Measurements from ENCODE around the gene UCK2.

UCK2 gene

GRCh38 chr1:165807613-165808012 lies 19.8 kb upstream of the UCK2 start:
- no peak overlapping the region for H3K4me3 ChIP-seq (ENCODE audit: low read depth, low read length)
- TF ChIP-seq, protein P1, sequence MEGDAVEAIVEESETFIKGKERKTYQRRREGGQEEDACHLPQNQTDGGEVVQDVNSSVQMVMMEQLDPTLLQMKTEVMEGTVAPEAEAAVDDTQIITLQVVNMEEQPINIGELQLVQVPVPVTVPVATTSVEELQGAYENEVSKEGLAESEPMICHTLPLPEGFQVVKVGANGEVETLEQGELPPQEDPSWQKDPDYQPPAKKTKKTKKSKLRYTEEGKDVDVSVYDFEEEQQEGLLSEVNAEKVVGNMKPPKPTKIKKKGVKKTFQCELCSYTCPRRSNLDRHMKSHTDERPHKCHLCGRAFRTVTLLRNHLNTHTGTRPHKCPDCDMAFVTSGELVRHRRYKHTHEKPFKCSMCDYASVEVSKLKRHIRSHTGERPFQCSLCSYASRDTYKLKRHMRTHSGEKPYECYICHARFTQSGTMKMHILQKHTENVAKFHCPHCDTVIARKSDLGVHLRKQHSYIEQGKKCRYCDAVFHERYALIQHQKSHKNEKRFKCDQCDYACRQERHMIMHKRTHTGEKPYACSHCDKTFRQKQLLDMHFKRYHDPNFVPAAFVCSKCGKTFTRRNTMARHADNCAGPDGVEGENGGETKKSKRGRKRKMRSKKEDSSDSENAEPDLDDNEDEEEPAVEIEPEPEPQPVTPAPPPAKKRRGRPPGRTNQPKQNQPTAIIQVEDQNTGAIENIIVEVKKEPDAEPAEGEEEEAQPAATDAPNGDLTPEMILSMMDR (IDR thresholded peaks at IDR 0.05; ENCODE audit: insufficient read depth, low read depth, low read length, missing control alignments): no peak
- DNase-seq (ENCODE audit: low read depth): no peak

- H3K4me3 ChIP-seq (ENCODE audit: low read depth, low read length): no peak overlapping the region
- TF ChIP-seq, protein P1 (IDR thresholded peaks at IDR 0.05; ENCODE audit: insufficient read depth, low read depth, low read length, missing control alignments): no peak
- DNase-seq (ENCODE audit: low read depth): no peak
Measured at GRCh38 chr1:165815725-165816124, 11.7 kb upstream of the UCK2 start.

- no peak overlapping the region for H3K4me3 ChIP-seq (ENCODE audit: low read depth, low read length)
- DNase-seq (ENCODE audit: low read depth): no peak
- TF ChIP-seq, protein P1 (IDR thresholded peaks at IDR 0.05; ENCODE audit: insufficient read depth, low read depth, low read length, missing control alignments): no peak
Measured at GRCh38 chr1:165816157-165816556, 11.3 kb upstream of the UCK2 start.

DNA sequence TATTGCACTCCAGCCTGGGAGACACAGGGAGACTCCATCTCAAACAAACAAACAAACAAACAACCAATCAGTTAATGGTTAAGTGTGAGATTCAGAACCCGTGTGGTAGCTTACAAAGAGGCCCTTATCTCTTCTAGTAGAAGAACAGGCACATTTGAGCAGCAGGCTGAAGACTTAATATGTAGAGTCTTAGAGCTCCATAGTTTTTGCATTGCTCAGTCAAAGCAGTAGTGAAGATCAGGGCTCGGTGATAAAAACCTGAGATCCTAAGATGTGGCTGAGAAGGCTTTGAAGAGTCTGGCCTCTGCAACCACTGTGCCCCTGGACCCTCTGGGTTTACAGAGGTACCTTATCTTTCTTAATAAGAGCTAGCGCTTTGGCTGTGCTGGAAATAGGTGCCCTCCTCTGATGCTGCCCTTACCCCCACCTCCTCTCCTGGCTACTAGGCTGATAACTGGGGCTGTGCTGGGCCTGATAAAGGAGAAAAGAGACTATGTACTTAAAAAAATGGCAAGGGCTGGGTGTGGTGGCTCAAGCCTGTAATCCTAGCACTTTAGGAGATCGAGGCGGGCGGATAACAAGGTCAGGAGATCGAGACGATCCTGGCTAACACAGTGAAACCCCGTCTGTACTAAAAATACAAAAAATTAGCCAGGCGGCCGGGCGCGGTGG lies 10.5 kb upstream of the UCK2 start:
- DNase-seq (ENCODE audit: low read depth): no peak
- TF ChIP-seq, protein P1 (IDR thresholded peaks at IDR 0.05; ENCODE audit: insufficient read depth, low read depth, low read length, missing control alignments): no peak
- H3K4me3 ChIP-seq (ENCODE audit: low read depth, low read length): no peak overlapping the region

- H3K4me3 ChIP-seq (ENCODE audit: low read depth, low read length): no peak overlapping the region
- DNase-seq (ENCODE audit: low read depth): no peak
- TF ChIP-seq, protein P1 (IDR thresholded peaks at IDR 0.05; ENCODE audit: insufficient read depth, low read depth, low read length, missing control alignments): no peak
Measured at GRCh38 chr1:165823552-165824268, 3.7 kb upstream of the UCK2 start.

GRCh38 chr1:165824269-165824643 lies 3.2 kb upstream of the UCK2 start:
- TF ChIP-seq, protein P1 (IDR thresholded peaks at IDR 0.05; ENCODE audit: insufficient read depth, low read depth, low read length, missing control alignments): no peak
- no peak for DNase-seq (ENCODE audit: low read depth)
- no peak overlapping the region for H3K4me3 ChIP-seq (ENCODE audit: low read depth, low read length)

Data from GM12865 (cell line).